HG03378 (cell line): ENCODE data around the gene HCFC2.
"Not testable (repeated sequence)": the region's sequence is repeated elsewhere in the genome, so short reads cannot be mapped to it uniquely, and the experiment has no call there.

ENCODE experiments used
- ATAC-seq: cut with Tn5 transposase; IDR thresholded peaks from one replicate; pipeline ENCODE4 v1.9.1; 2021; ENCODE audit warnings: mild to moderate bottlenecking, moderate library complexity; ENCODE audit not compliant: unreplicated experiment

Gene HCFC2

GRCh38 chr12:104114834-104115586, 50.7 kb downstream of the HCFC2 start:
- not testable (repeated sequence) for ATAC-seq

- ATAC-seq = no peak
These were observed 51.2 kb downstream of the HCFC2 start for GRCh38 chr12:104115587-104115975.

GRCh38 chr12:104121001-104121400, 56.7 kb downstream of the HCFC2 start:
- ATAC-seq = no peak

GRCh38 chr12:104122298-104122697, 58.0 kb downstream of the HCFC2 start:
- ATAC-seq = no peak

- ATAC-seq = no peak
These were observed 62.2 kb downstream of the HCFC2 start for GRCh38 chr12:104126548-104126947.

GRCh38 chr12:104130760-104131159, 66.4 kb downstream of the HCFC2 start:
- ATAC-seq = no peak

GRCh38 chr12:104131609-104132008, 67.3 kb downstream of the HCFC2 start:
- no peak for ATAC-seq

- no peak for ATAC-seq
These were observed 68.1 kb downstream of the HCFC2 start for GRCh38 chr12:104132351-104132956.

GRCh38 chr12:104133321-104133720, 69.0 kb downstream of the HCFC2 start:
- ATAC-seq = no peak

GRCh38 chr12:104133866-104134265, 69.5 kb downstream of the HCFC2 start:
- ATAC-seq = no peak

GRCh38 chr12:104134882-104135281, 70.6 kb downstream of the HCFC2 start:
- no peak for ATAC-seq

GRCh38 chr12:104136577-104136976, 72.2 kb downstream of the HCFC2 start:
- no peak for ATAC-seq

GRCh38 chr12:104137001-104137901, 72.9 kb downstream of the HCFC2 start:
- no peak for ATAC-seq

GRCh38 chr12:104137902-104138796, 73.8 kb downstream of the HCFC2 start, which contains the start of gene NFYB:
TSS of gene NFYB (minus strand) at chr12:104138210. CDS start at chr12:104135453, 2,757 bp downstream.
- ATAC-seq = peak; percentile 90

GRCh38 chr12:104138797-104139152, 74.4 kb downstream of the HCFC2 start:
- ATAC-seq = no peak

- ATAC-seq = no peak
These were observed 78.2 kb downstream of the HCFC2 start for GRCh38 chr12:104142543-104142942.

GRCh38 chr12:104143002-104143401, 78.7 kb downstream of the HCFC2 start:
- no peak for ATAC-seq

- no peak for ATAC-seq
These were observed 79.6 kb downstream of the HCFC2 start for GRCh38 chr12:104143918-104144317.

GRCh38 chr12:104147346-104147745, 83.0 kb downstream of the HCFC2 start:
- ATAC-seq = no peak

GRCh38 chr12:104150416-104150815, 86.1 kb downstream of the HCFC2 start:
- ATAC-seq = no peak
